ENCODE data around the gene KCNJ8. TPM values are rescaled to one million over a fixed set of nuclear protein-coding genes. Genes with fewer than 3 reads are reported as not detected.

The KCNJ8 gene
- total and polyA plus RNA-seq, 2 of the 8 experiments (the other 6 are each of a cell fraction or from before 2014, with no cell fraction given): 0.48 to 1.4 TPM

GRCh38 chr12:21819678-21820077 lies 45.2 kb upstream of the KCNJ8 start (continued):
- TF ChIP-seq CHD7 (IDR thresholded peaks at IDR 0.05; ENCODE audit: insufficient replicate concordance, low read length) (no peak), SP4 (IDR thresholded peaks at IDR 0.05; ENCODE audit: low read length) (no peak)
